Keratinocyte (primary cell): ENCODE data around the gene CNTNAP5. TPM values are rescaled to one million over a fixed set of nuclear protein-coding genes. Genes with fewer than 3 reads are reported as not detected.

Source experiments
- DNase-seq: peaks from one replicate; pipeline ENCODE4 v3.0.0-alpha.2; 2011; ENCODE audit warnings: low read depth, missing footprints, low spot score
- FAIRE-seq: peaks from 2 replicates; lab custom pipeline; 2011; peaks lifted over from hg19 to GRCh38; lab: Jason Lieb, UNC
- H2AFZ ChIP-seq: 2 replicates; pipeline ENCODE4 v1.6.0; 2012; ENCODE audit warnings: low read length, control low read depth, inconsistent platforms; ENCODE audit not compliant: control insufficient read depth
- H3K27ac ChIP-seq: 2 replicates; pipeline ENCODE4 v1.5.1; 2011; ENCODE audit warnings: low read length; ENCODE audit not compliant: control insufficient read depth, insufficient read depth
- H3K27me3 ChIP-seq: 3 replicates; pipeline ENCODE4 v1.6.0; 2011; ENCODE audit warnings: low read length; ENCODE audit not compliant: control insufficient read depth, insufficient read depth; ENCODE audit errors: extremely low read depth
- H3K36me3 ChIP-seq, 2 experiments: 2 replicates in 1 of 2; 3 replicates in 1 of 2; pipeline ENCODE4 v1.5.1; 2011; ENCODE audit warnings: low read length in 2 of 2, mild to moderate bottlenecking in 1 of 2; ENCODE audit not compliant: control insufficient read depth in 2 of 2, insufficient read depth in 2 of 2; ENCODE audit errors: extremely low read depth in 1 of 2
- H3K4me1 ChIP-seq: 3 replicates; pipeline ENCODE4 v1.5.1; 2011; ENCODE audit warnings: low read length; ENCODE audit not compliant: control insufficient read depth, insufficient read depth; ENCODE audit errors: extremely low read depth
- H3K4me2 ChIP-seq: 3 replicates; pipeline ENCODE4 v1.6.0; 2011; ENCODE audit warnings: low read depth, low read length; ENCODE audit not compliant: control insufficient read depth, insufficient read depth; ENCODE audit errors: extremely low read depth
- H3K4me3 ChIP-seq, 3 experiments: fragments of 200-600 bp in 1 of 3; sonication (generic) in 1 of 3; 2 replicates in 2 of 3; 3 replicates in 1 of 3; pipeline ENCODE4 v1.5.1; 2011 to 2016; ENCODE audit warnings: low read length in 3 of 3, mild to moderate bottlenecking in 3 of 3, control low read depth in 2 of 3, inconsistent platforms in 1 of 3, low read depth in 1 of 3, mixed read lengths in 1 of 3, mixed run types in 1 of 3, moderate library complexity in 1 of 3; ENCODE audit not compliant: control insufficient read depth in 2 of 3, insufficient read depth in 2 of 3; ENCODE audit errors: extremely low read depth in 1 of 3
- H3K79me2 ChIP-seq: 2 replicates; pipeline ENCODE4 v1.6.0; 2012; ENCODE audit warnings: low read length; ENCODE audit not compliant: control insufficient read depth, insufficient read depth
- H3K9ac ChIP-seq: 3 replicates; pipeline ENCODE4 v1.6.0; 2011; ENCODE audit warnings: low read length; ENCODE audit not compliant: control insufficient read depth, insufficient read depth; ENCODE audit errors: extremely low read depth
- H3K9me1 ChIP-seq: 3 replicates; pipeline ENCODE4 v1.6.0; 2011; ENCODE audit warnings: low read length; ENCODE audit not compliant: control insufficient read depth, insufficient read depth; ENCODE audit errors: extremely low read depth
- H3K9me3 ChIP-seq: 2 replicates; pipeline ENCODE4 v1.5.1; 2012; ENCODE audit warnings: low read depth, low read length; ENCODE audit not compliant: control insufficient read depth
- H4K20me1 ChIP-seq: 3 replicates; pipeline ENCODE4 v1.6.0; 2011; ENCODE audit warnings: low read length; ENCODE audit not compliant: control insufficient read depth, insufficient read depth; ENCODE audit errors: extremely low read depth
- EZH2 ChIP-seq: IDR thresholded peaks from one replicate; pipeline ENCODE4 v1.6.1; 2012; ENCODE audit warnings: inconsistent platforms, mild to moderate bottlenecking, low read length, moderate library complexity
- dilution Hi-C: fragments of 300-500 bp; cut with MboI; formaldehyde crosslinking; loops from one replicate; pipeline ENCODE4 v1.7.0; 2020; ENCODE audit warnings: low sequenced_read_pairs; ENCODE audit not compliant: extremely low pct_ligation_motif_present
- polyA plus RNA-seq, 5 experiments: library from polyadenylated mRNA; depleted of rRNA in 3 of 5; stranded (reverse) in 3 of 5; stranded (forward) in 1 of 5; unstranded in 1 of 5; fragments of >200 nt; gene quantifications; 1 replicate in 1 of 5; 2 replicates in 3 of 5; 3 replicates in 1 of 5; pipeline versions ENCODE4 v1.2.1 to v1.2.3, GENCODE V29; 2011 to 2012; ENCODE audit warnings: missing spikeins in 2 of 5, low read depth in 1 of 5, low replicate concordance in 1 of 5
- TF ChIP-seq, protein P1 (sequence below), 3 experiments: IDR thresholded peaks in 1 of 3; conservative IDR thresholded peaks in 1 of 3; optimal IDR thresholded peaks in 1 of 3; 2 replicates in 2 of 3; 3 replicates in 1 of 3; pipeline versions ENCODE3 to v1.5.1; 2011; ENCODE audit warnings: low read length in 3 of 3, mild to moderate bottlenecking in 3 of 3, moderate library complexity in 2 of 3, control low read depth in 1 of 3, inconsistent platforms in 1 of 3; ENCODE audit not compliant: insufficient read depth in 2 of 3; ENCODE audit errors: extremely low read depth in 1 of 3

The CNTNAP5 gene
- polyA plus RNA-seq, 1 donor (not counting 4 experiments of a cell fraction or from before 2014, with no cell fraction given): not detected

GRCh38 chr2:124131276-124131675, 106.2 kb downstream of the CNTNAP5 start:
- no peak overlapping the region for H3K4me3 ChIP-seq
- H2AFZ ChIP-seq: no peak overlapping the region
- no peak for FAIRE-seq

GRCh38 chr2:124136110-124136509, 111.0 kb downstream of the CNTNAP5 start:
- TF ChIP-seq, protein P1, sequence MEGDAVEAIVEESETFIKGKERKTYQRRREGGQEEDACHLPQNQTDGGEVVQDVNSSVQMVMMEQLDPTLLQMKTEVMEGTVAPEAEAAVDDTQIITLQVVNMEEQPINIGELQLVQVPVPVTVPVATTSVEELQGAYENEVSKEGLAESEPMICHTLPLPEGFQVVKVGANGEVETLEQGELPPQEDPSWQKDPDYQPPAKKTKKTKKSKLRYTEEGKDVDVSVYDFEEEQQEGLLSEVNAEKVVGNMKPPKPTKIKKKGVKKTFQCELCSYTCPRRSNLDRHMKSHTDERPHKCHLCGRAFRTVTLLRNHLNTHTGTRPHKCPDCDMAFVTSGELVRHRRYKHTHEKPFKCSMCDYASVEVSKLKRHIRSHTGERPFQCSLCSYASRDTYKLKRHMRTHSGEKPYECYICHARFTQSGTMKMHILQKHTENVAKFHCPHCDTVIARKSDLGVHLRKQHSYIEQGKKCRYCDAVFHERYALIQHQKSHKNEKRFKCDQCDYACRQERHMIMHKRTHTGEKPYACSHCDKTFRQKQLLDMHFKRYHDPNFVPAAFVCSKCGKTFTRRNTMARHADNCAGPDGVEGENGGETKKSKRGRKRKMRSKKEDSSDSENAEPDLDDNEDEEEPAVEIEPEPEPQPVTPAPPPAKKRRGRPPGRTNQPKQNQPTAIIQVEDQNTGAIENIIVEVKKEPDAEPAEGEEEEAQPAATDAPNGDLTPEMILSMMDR (optimal IDR thresholded peaks at IDR 0.05 in 1 of 3, IDR thresholded peaks at IDR 0.05 in 1 of 3, conservative IDR thresholded peaks at IDR 0.05 in 1 of 3; ENCODE audit: extremely low read depth in 1 of 3, insufficient read depth in 2 of 3, low read length in 3 of 3): no peak
- TF ChIP-seq EZH2: no peak
- no peaks in the 10 kb centered on the region for H3K79me2 ChIP-seq
- no peaks in the 10 kb centered on the region for H3K27me3 ChIP-seq
- FAIRE-seq (no peak), DNase-seq (no peak)
- no peak overlapping the region for H3K4me2 ChIP-seq
- H3K9ac ChIP-seq: no peak overlapping the region
- no peak overlapping the region for H2AFZ ChIP-seq
- dilution Hi-C loops: no loop called here
- H3K9me3 ChIP-seq: no peaks in the 10 kb centered on the region
- H3K36me3 ChIP-seq: no peaks in the 10 kb centered on the region
- no peak overlapping the region for H3K27ac ChIP-seq
- H3K9me1 ChIP-seq: no peaks in the 10 kb centered on the region
- H4K20me1 ChIP-seq: no peaks in the 10 kb centered on the region
- H3K4me1 ChIP-seq: no peaks in the 10 kb centered on the region
- no peak overlapping the region for H3K4me3 ChIP-seq

More at GRCh38 chr2:124131276-124131675, 106.2 kb downstream of the CNTNAP5 start:
- dilution Hi-C loops: no loop called here
- no peaks in the 10 kb centered on the region for H3K9me1 ChIP-seq
- H3K27me3 ChIP-seq: no peaks in the 10 kb centered on the region
- no peaks in the 10 kb centered on the region for H3K4me1 ChIP-seq
- no peak overlapping the region for H3K27ac ChIP-seq
- no peaks in the 10 kb centered on the region for H3K36me3 ChIP-seq
- H3K9ac ChIP-seq: no peak overlapping the region
- no peaks in the 10 kb centered on the region for H4K20me1 ChIP-seq
- H3K4me2 ChIP-seq: no peak overlapping the region
- H3K9me3 ChIP-seq: no peaks in the 10 kb centered on the region
- no peaks in the 10 kb centered on the region for H3K79me2 ChIP-seq
- no peak for TF ChIP-seq EZH2
- TF ChIP-seq, protein P1 (optimal IDR thresholded peaks at IDR 0.05 in 1 of 3, IDR thresholded peaks at IDR 0.05 in 1 of 3, conservative IDR thresholded peaks at IDR 0.05 in 1 of 3; ENCODE audit: extremely low read depth in 1 of 3, insufficient read depth in 2 of 3, low read length in 3 of 3): no peak
- DNase-seq: no peak
